Activated CD4-positive, alpha-beta T cell treated with anti-CD3 and anti-CD28 coated beads, Interleukin-2, amount 50 U/mL, for 24 hours (primary cell): ENCODE data around the gene SLC26A11.
"Not testable (repeated sequence)": the region's sequence is repeated elsewhere in the genome, so short reads cannot be mapped to it uniquely, and the experiment has no call there.

Experiments
- DNase-seq, 2 donors: peaks; one replicate each; pipeline ENCODE4 v3.0.0-alpha.2; 2020; ENCODE audit warnings: low read depth in 1 of 2, low spot score in 1 of 2

The SLC26A11 gene

DNA sequence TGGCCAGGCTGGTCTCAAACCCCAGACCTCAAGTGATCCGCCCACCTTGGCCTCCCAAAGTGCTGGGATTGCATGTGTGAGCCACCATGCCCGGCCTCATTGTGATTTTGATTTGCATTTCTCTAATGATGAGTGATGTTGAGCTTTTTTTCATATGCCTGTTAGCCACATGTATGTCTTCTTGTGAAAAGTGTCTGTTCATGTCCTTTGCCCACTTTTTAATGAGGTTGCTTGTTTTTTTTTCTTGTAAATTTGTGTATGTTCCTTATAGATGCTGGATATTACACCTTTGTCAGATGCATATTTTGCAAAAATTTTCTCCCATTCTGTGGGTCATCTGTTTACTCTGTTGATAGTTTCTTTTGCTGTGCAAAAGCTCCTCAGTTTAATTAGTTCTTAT is 80.5 kb downstream of the SLC26A11 start:
- DNase-seq: not testable (repeated sequence)
